IPS DF 6.9 (cell line): ENCODE data around the gene JAML.

Experiments
- DNase-seq: peaks from one replicate; pipeline ENCODE4 v3.0.0-alpha.2; 2013; ENCODE audit warnings: low read depth, low spot score
- H3K27ac ChIP-seq: one replicate; pipeline ENCODE4 v1.5.1; 2013; ENCODE audit warnings: low read length, control low read depth
- H3K27me3 ChIP-seq: 2 replicates; pipeline ENCODE4 v1.6.1; 2013; ENCODE audit warnings: mild to moderate bottlenecking, low read length; ENCODE audit not compliant: control insufficient read depth, insufficient read depth
- H3K36me3 ChIP-seq: 2 replicates; pipeline ENCODE4 v1.6.1; 2013; ENCODE audit warnings: low read length; ENCODE audit not compliant: control insufficient read depth, insufficient read depth
- H3K4me1 ChIP-seq: 2 replicates; pipeline ENCODE4 v1.6.1; 2013; ENCODE audit warnings: low read length; ENCODE audit not compliant: control insufficient read depth, insufficient read depth
- H3K4me3 ChIP-seq: 2 replicates; pipeline ENCODE4 v1.5.1; 2013; ENCODE audit warnings: mild to moderate bottlenecking, low read length
- H3K9me3 ChIP-seq: 2 replicates; pipeline ENCODE4 v1.6.1; 2013; ENCODE audit warnings: low read length, inconsistent platforms; ENCODE audit not compliant: control insufficient read depth, insufficient read depth
- WGBS: extraction: QIAGEN DNeasy Blood & Tissue Kit; methylation state at CpG from one replicate; pipeline ENCODE4 v1.1.7; 2013; ENCODE audit warnings: mixed read lengths, missing lambda C conversion rate; ENCODE audit not compliant: insufficient read length, insufficient coverage; 5-methylcytosine and 5-hydroxymethylcytosine counted together

JAML gene

DNA sequence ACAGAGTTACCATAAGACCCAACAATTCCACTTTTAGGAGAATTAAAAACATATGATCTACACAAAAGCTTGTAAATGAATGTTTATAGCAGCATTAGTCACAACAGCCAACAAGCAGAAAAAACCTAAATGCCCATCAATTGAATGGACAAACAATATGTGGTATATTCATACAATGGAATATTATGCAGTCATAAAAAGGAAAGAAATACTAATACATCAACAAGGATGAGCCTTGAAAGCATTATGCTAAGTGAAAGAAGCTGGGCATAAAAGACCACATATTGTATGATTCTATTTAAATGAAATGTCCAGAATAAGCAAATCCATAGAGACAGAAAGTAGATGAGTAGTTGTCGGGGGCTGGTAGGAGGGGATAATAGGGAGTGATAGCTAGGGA, 34.3 kb upstream of the JAML start:
- no peak overlapping the region for H3K4me3 ChIP-seq
- no peak overlapping the region for H3K27ac ChIP-seq
- H3K36me3 ChIP-seq: no peaks in the 10 kb centered on the region
- WGBS: no CpG with 5 or more reads among the region's 1 CpG
- no peak for DNase-seq
- H3K9me3 ChIP-seq: no peaks in the 10 kb centered on the region
- no peaks in the 10 kb centered on the region for H3K4me1 ChIP-seq
- no peaks in the 10 kb centered on the region; the same call in 1 of the 2 replicates for H3K27me3 ChIP-seq

DNA sequence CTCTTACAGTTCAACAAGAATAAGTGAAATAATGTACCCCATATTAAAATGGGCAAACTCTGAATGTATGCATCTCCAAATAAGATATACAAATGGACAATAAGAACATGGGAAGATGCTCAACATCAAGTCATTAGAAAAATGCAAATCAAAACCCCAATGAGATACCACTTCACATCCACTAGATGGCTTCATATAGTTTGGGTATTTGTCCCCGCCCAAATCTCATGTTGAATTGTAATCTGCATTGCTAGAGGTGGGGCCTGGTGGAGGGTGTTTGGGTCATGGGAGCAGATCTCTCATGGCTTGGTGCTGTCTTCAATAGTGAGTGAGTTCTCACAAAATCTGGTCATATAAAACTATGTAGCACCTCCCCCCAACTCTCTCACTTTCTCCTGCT, 33.6 kb upstream of the JAML start:
- Histone ChIP-seq H3K9me3 (no peaks in the 10 kb centered on the region), H3K36me3 (no peaks in the 10 kb centered on the region), H3K27me3 (no peaks in the 10 kb centered on the region; the same call in 1 of the 2 replicates), H3K4me3 (no peak overlapping the region), H3K27ac (no peak overlapping the region), H3K4me1 (no peaks in the 10 kb centered on the region)
- DNase-seq: no peak
- WGBS: no CpG with 5 or more reads among the region's 1 CpG

DNA sequence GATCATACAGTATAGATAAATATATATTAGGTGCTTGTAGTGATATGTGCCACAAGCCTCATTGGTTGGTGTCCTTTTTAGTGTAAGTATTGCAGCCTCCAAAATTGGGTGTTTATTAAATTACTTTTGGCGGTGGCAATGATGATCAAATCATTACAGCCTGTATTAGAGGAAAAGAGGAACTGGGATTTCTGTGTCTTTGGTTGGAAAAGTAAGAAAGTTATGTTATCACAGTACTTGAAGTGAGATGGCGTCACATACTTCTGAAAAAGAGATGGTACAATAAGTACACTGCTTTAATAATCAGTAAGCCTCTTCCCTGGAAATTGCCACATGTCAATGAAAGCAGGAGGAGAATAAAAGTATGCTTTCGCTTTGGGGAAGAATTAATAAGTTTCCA, 27.9 kb upstream of the JAML start:
- Histone ChIP-seq H3K4me1 (no peaks in the 10 kb centered on the region), H3K27me3 (no peaks in the 10 kb centered on the region), H3K36me3 (no peaks in the 10 kb centered on the region), H3K4me3 (peak overlapping the region; percentile 67; the same call in 1 of the 2 replicates), H3K9me3 (no peaks in the 10 kb centered on the region), H3K27ac (no peak overlapping the region)
- no CpG with 5 or more reads among the region's 3 CpGs for WGBS
- DNase-seq: no peak

DNA sequence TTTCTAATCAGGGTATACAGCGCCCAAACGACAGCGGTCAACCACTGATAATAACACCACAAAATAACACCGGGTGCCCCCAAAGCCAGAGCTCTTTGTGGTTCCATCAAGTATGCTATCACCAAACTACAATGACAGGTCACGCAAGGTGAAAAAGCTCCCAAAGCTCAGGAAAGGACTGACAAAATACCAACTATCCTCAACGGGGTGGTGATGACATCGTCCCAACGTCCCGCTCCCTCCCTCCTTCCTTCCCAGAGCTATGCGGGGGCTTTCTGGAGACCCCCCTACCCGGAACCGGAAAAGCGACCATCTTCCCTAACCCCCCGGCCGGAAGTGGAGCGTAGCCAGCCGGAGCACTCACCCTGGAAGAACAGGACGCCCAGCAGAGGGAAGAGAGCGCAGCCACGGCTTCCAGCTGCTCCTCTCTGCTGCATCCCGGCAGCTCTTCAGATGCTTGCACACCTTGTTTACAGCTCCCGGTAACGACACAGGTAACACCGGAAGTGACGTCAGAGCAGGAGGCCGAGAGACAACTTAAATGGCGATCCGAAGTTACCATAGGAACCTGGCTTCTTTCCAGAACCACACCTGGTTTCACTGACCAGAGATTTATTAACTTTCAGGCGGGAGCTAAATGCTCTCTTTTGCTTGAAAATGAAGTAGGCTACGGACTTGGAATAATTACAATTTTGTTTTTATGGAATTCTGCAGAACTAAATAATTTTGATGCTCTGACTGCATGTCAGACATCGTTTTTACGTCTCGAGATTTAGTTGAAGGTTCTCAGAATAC, 27.2 kb upstream of the JAML start, which contains the start of gene MPZL3:
Gene MPZL3, minus strand, starts transcription at position 508 of the 795 bp plus-strand sequence. Its CDS starts 71 bp downstream, at position 437.
- Histone ChIP-seq H3K9me3 (no peaks in the 10 kb centered on the region), H3K4me1 (no peaks in the 10 kb centered on the region), H3K27me3 (no peaks in the 10 kb centered on the region; the same call in 1 of the 2 replicates), H3K36me3 (no peaks in the 10 kb centered on the region), H3K27ac (peak within 1 kb of the TSS; percentile 22), H3K4me3 (peak within 1 kb of the TSS; percentile 67)
- no CpG with 5 or more reads among the region's 33 CpGs for WGBS
- peak; percentile 82 for DNase-seq

DNA sequence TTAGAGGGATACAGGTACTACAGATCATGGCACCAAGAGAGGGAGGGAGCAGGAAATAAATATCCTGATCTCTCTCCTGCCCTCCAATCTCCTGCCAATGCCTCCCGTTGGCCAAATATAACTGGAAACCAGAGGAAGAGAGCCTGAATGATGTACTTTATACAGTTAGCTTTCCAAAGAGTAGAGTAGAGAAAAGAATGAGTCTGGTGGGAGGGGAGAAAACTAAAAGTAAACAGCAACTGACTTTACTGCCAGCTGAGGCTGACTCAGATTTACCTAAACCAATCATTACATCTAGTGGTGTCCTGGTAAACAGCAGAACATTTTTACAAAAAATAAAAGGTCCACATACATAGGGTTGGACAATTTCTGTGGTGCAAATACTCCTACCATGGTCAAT, 22.2 kb upstream of the JAML start:
- no peaks in the 10 kb centered on the region for H3K9me3 ChIP-seq
- H3K4me1 ChIP-seq: no peaks in the 10 kb centered on the region; the same call in 1 of the 2 replicates
- WGBS: no CpG with 5 or more reads among the region's 1 CpG
- H3K4me3 ChIP-seq: no peak overlapping the region
- no peak for DNase-seq
- no peaks in the 10 kb centered on the region for H3K36me3 ChIP-seq
- no peak overlapping the region for H3K27ac ChIP-seq
- no peaks in the 10 kb centered on the region; the same call in 1 of the 2 replicates for H3K27me3 ChIP-seq

DNA sequence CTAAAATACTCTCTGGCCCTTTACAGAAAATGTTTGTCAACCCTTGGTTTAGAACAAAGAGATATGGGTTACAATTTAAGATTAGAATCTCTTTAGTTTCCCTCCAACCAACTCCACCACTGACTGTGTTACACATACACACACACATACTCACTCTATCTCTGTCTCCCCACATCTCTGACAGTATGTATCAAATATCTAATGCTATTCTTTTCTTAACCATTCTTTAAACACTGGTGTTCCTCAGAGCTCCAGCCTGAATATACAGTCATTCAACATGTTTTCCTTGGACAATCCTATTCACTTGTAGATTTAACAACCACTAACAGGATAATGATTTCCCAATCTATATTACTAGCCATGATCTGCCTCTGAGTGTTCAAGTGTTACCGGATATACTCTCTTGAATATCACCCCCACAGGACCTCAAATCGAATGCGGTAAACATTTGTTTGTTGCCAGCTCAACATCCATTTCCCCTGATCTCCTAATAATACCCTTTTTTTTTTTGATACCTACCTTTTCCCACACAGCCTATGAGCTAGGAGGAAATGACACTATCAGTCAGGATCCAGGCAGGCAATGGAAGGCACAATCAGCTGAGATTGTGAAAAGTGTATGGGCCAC, 21.2 kb upstream of the JAML start:
- Histone ChIP-seq H3K27me3 (no peaks in the 10 kb centered on the region; the same call in 1 of the 2 replicates), H3K36me3 (no peaks in the 10 kb centered on the region)
- WGBS: no CpG with 5 or more reads among the region's 3 CpGs

DNA sequence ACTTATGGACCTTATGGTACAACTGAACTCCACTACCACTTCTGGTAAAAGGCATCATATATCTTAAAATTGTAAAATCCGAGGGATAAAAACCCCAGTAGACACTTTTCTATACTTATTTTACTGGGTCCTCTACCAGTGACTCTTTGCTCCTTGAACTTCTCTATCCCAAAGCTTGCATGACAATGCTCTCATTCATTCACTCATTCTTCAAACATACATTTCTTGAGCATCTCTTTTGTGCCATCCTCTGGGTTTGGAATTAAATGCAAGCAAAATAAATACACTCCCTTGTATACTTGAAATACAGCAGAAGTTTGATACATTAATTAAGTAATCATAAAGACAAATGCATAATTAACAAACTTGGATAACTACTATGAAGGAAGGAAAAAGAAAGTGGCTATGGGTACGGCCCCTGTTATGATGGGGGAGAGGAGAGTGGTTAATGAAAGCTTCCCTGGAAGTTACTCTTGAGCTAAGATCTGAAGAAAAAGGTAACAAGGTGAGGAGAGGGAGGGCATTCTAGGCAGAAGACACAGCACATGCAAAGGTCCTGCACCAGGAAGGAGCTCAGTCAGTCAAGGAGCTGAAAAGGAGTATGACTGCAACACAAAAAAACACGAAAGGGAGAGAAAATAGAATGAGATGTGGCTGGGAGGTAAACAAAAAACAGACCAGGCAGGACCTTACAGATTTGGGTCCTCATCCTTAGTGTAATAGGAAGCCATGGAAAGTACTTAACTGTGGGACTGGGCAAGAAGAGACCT, 19.4 kb upstream of the JAML start:
- no peaks in the 10 kb centered on the region for H3K36me3 ChIP-seq
- no peak for DNase-seq
- no peak overlapping the region for H3K27ac ChIP-seq
- H3K9me3 ChIP-seq: no peaks in the 10 kb centered on the region
- no CpG with 5 or more reads among the region's 3 CpGs for WGBS
- no peak overlapping the region for H3K4me3 ChIP-seq
- no peaks in the 10 kb centered on the region; the same call in 1 of the 2 replicates for H3K4me1 ChIP-seq
- H3K27me3 ChIP-seq: no peaks in the 10 kb centered on the region; the same call in 1 of the 2 replicates

More for the DNA sequence above, 21.2 kb upstream of the JAML start:
- H3K27ac ChIP-seq: no peak overlapping the region
- H3K4me3 ChIP-seq: no peak overlapping the region
- H3K4me1 ChIP-seq: no peaks in the 10 kb centered on the region; the same call in 1 of the 2 replicates
- DNase-seq: no peak
- no peaks in the 10 kb centered on the region for H3K9me3 ChIP-seq

DNA sequence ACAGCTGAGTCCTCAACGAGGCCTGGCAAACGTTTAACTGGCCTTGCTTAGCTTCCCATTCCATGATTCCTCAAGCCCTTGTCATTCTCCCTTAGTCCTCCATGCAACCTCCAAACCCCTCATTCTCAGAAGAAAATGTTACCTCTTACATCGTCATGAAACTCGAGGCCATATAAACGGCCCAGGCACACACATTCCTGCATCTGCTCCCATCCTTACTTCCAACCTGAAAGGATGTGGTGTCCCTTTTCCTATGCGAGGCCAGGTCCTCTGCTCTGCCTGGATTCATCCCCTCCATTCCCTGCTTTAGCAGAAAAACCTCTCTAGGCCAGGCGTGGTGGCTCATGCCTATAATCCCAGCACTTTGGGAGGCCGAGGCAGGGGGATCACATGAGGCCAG, 18.4 kb upstream of the JAML start:
- no peak for DNase-seq
- H3K36me3 ChIP-seq: no peaks in the 10 kb centered on the region
- no peak overlapping the region for H3K27ac ChIP-seq
- H3K9me3 ChIP-seq: no peaks in the 10 kb centered on the region
- H3K27me3 ChIP-seq: no peaks in the 10 kb centered on the region; the same call in 1 of the 2 replicates
- H3K4me1 ChIP-seq: no peaks in the 10 kb centered on the region; the same call in 1 of the 2 replicates
- WGBS: no CpG with 5 or more reads among the region's 8 CpGs
- no peak overlapping the region for H3K4me3 ChIP-seq

DNA sequence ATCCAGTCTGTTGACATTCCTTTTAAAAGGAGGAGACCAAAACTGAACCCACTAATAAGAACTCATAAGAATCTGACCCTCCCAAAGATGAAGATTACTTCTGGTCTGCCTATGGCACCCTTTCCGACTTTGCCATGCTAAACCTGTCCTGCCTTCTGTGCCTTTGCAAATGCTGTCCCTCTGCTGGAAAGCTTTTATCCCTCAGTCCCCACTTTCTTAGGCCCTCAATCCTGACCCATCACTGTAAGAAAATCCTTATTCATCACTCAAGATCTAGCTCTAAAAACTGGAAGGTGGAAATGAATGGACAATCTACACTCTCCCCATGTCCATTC, 16.9 kb upstream of the JAML start:
- DNase-seq: no peak
- Histone ChIP-seq H3K27ac (no peak overlapping the region), H3K27me3 (no peaks in the 10 kb centered on the region; the same call in 1 of the 2 replicates), H3K9me3 (no peaks in the 10 kb centered on the region), H3K36me3 (no peaks in the 10 kb centered on the region), H3K4me3 (no peak overlapping the region), H3K4me1 (no peaks in the 10 kb centered on the region; the same call in 1 of the 2 replicates)
- no CpG with 5 or more reads among the region's 1 CpG for WGBS
